K562 (cell line): Measurements from ENCODE around the gene TMEM255A. TPM values are rescaled to one million over a fixed set of nuclear protein-coding genes. Genes with fewer than 3 reads are reported as not detected.

Experiments used
- CBFB ChIP-seq: sonication (generic); formaldehyde crosslinking; IDR thresholded peaks from 2 replicates; pipeline ENCODE4 v1.4.0; 2020; ENCODE audit warnings: mild to moderate bottlenecking, missing genetic modification reagents
- CSDE1 ChIP-seq, 2 experiments: fragments of 450-650 bp; IDR thresholded peaks; 2 replicates each; pipeline ENCODE4 v1.6.1; 2016; ENCODE audit warnings: mild to moderate bottlenecking in 1 of 2
- CTBP1 ChIP-seq: fragments of 450-650 bp; IDR thresholded peaks from 2 replicates; pipeline ENCODE4 v1.6.1; 2016; ENCODE audit warnings: borderline replicate concordance
- ETS2 ChIP-seq: IDR thresholded peaks from 2 replicates; pipeline ENCODE4 v1.6.1; 2016; ENCODE audit warnings: borderline replicate concordance, missing genetic modification characterization, mild to moderate bottlenecking, moderate library complexity, missing compliant biosample characterization; ENCODE audit not compliant: poor library complexity, severe bottlenecking
- HNRNPL ChIP-seq: fragments of 200-400 bp; formaldehyde crosslinking; IDR thresholded peaks from 2 replicates; pipeline ENCODE4 v1.6.1; 2017; ENCODE audit warnings: low read depth, mild to moderate bottlenecking, low read length
- HOXB6 ChIP-seq: fragments of 250-450 bp; sonication (Bioruptor Pico); IDR thresholded peaks from 2 replicates; pipeline ENCODE4 v1.5.1; 2022; ENCODE audit warnings: mild to moderate bottlenecking, borderline replicate concordance
- NFXL1 ChIP-seq: fragments of 450-650 bp; formaldehyde crosslinking; IDR thresholded peaks from 2 replicates; pipeline ENCODE4 v1.4.0; 2021; ENCODE audit warnings: mild to moderate bottlenecking
- PHB2 ChIP-seq: fragments of 450-650 bp; IDR thresholded peaks from 2 replicates; pipeline ENCODE4 v1.6.1; 2017; ENCODE audit warnings: low read depth
- PYGO2 ChIP-seq: fragments of 450-650 bp; IDR thresholded peaks from 2 replicates; pipeline ENCODE4 v1.6.1; 2016; ENCODE audit warnings: mild to moderate bottlenecking, missing genetic modification characterization, moderate library complexity, missing compliant biosample characterization
- U2AF1 ChIP-seq: fragments of 200-400 bp; formaldehyde crosslinking; optimal IDR thresholded peaks from 2 replicates; pipeline ENCODE3; 2017; ENCODE audit warnings: mild to moderate bottlenecking, low read depth, low read length, moderate library complexity
- ZFX ChIP-seq: sonication (generic); formaldehyde crosslinking; IDR thresholded peaks from 2 replicates; pipeline ENCODE4 v1.8.0; 2022; ENCODE audit warnings: mild to moderate bottlenecking, missing genetic modification reagents, moderate library complexity
- ZNF133 ChIP-seq: fragments of 250-450 bp; sonication (Bioruptor Pico); IDR thresholded peaks from 2 replicates; pipeline ENCODE4 v1.4.0; 2020; ENCODE audit warnings: mild to moderate bottlenecking
- ZNF174 ChIP-seq: fragments of 250-450 bp; sonication (Bioruptor Pico); IDR thresholded peaks from 2 replicates; pipeline ENCODE4 v1.4.0; 2020; ENCODE audit warnings: mild to moderate bottlenecking
- polyA plus RNA-seq, 8 experiments: library from polyadenylated mRNA; depleted of rRNA in 4 of 8; stranded (reverse) in 5 of 8; unstranded in 3 of 8; fragments of >200 nt; fragmentation: Nextera tagmentation in 2 of 8; fragmentation: Illumina TruSeq in 1 of 8; extraction: Ambion mirVana in 2 of 8; extraction: Trizol in 1 of 8; gene quantifications; 2 replicates each; pipeline versions ENCODE4 v1.2.1 to v1.2.3, GENCODE V29; 2011 to 2014; ENCODE audit warnings: inconsistent platforms in 1 of 8, missing spikeins in 1 of 8
- total RNA-seq, 7 experiments: library from RNA; depleted of rRNA in 6 of 7; stranded (reverse); fragments of >200 nt in 6 of 7; fragmentation: Illumina TruSeq in 2 of 7; extraction: Trizol in 2 of 7; gene quantifications; 2 replicates each; pipeline versions ENCODE4 v1.2.1 to v1.2.3, GENCODE V29; 2011 to 2021; ENCODE audit warnings: low replicate concordance in 1 of 7
- TF ChIP-seq, protein P1 (sequence below), 2 experiments: IDR thresholded peaks; 2 replicates each; pipeline ENCODE4 v1.6.1; 2012; ENCODE audit warnings: improper control_type of control experiment in 2 of 2, low read depth in 2 of 2, low read length in 2 of 2, borderline replicate concordance in 1 of 2
- TF ChIP-seq, protein P2 (sequence below): fragments of 250-450 bp; sonication (Bioruptor Pico); IDR thresholded peaks from 2 replicates; pipeline ENCODE4 v1.5.0; 2021
- TF ChIP-seq, protein P3 (sequence below): fragments of 450-650 bp; formaldehyde crosslinking; IDR thresholded peaks from 2 replicates; pipeline ENCODE4 v1.4.0; 2022; ENCODE audit warnings: missing genetic modification characterization
- TF ChIP-seq, protein P4 (sequence below): fragments of 450-650 bp; IDR thresholded peaks from 2 replicates; pipeline ENCODE4 v1.6.1; 2017; ENCODE audit warnings: antibody characterized with exemption, mild to moderate bottlenecking

TMEM255A gene
- total and polyA plus RNA-seq, 9 of the 15 experiments (the other 6 are each of a cell fraction or from before 2014, with no cell fraction given), result 0.01 TPM; not detected in 8

DNA sequence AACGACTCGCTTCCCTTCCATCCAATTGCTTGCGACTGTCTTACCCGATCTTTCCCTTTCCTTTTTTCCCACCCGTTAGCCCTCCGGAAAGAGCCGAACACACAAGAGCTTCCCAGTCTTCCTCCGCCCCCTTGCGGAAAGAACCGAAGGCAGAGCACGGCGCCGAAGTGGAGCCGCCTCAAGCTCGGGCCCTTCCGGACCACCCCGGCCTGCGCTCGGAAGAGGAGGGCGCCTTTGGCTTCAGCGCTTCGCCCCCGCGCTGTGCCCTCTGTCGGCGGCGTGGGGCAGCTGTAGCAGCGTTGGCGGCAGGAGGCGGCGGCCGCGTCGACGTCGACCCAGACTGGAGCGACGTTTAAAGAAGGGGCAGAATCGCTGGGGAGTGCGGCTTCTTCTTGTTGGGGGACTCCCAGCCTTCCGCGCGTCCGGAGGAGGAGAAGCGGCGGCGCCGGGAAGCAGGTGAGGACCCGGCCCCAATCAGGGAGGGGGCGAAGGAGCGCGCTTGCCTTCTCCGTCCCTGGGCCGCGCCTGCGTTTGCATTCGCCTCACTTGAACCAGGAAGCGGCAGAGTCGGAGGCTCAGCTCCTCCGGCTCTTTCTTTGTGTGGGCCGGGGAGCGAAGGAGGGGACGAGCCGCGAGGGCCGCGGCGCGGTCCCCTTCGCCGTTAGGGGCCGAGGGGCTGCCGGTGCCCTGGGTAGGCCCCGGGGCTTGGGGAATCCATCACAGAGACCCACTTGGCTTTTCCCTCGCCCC, 60.6 kb downstream of the TMEM255A start, which contains the start of gene ZBTB33 (continued):
- TF ChIP-seq, protein P1, sequence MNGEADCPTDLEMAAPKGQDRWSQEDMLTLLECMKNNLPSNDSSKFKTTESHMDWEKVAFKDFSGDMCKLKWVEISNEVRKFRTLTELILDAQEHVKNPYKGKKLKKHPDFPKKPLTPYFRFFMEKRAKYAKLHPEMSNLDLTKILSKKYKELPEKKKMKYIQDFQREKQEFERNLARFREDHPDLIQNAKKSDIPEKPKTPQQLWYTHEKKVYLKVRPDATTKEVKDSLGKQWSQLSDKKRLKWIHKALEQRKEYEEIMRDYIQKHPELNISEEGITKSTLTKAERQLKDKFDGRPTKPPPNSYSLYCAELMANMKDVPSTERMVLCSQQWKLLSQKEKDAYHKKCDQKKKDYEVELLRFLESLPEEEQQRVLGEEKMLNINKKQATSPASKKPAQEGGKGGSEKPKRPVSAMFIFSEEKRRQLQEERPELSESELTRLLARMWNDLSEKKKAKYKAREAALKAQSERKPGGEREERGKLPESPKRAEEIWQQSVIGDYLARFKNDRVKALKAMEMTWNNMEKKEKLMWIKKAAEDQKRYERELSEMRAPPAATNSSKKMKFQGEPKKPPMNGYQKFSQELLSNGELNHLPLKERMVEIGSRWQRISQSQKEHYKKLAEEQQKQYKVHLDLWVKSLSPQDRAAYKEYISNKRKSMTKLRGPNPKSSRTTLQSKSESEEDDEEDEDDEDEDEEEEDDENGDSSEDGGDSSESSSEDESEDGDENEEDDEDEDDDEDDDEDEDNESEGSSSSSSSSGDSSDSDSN (IDR thresholded peaks at IDR 0.05; ENCODE audit: borderline replicate concordance in 1 of 2, low read depth in 2 of 2, low read length in 2 of 2), result 0 out of 4 replicates have a peak, but pooled peaks have one; percentile 21 to 69
- TF ChIP-seq PYGO2 (tag) (no peak), ETS2 (tag) (no peak), NFXL1 (CRISPR knock-in tag) (no peak), ZNF174 (no peak), U2AF1 (peak; percentile 61), ZFX (peak; percentile 92), CSDE1 (IDR thresholded peaks at IDR 0.05) (no peak), HNRNPL (0 out of 2 replicates have a peak, but pooled peaks have one; percentile 57), CBFB (CRISPR knock-in tag) (0 out of 2 replicates have a peak, but pooled peaks have one; percentile 38), CTBP1 (peak; percentile 84), PHB2 (no peak), ZNF133 (no peak), HOXB6 (no peak)
- TF ChIP-seq, protein P2, sequence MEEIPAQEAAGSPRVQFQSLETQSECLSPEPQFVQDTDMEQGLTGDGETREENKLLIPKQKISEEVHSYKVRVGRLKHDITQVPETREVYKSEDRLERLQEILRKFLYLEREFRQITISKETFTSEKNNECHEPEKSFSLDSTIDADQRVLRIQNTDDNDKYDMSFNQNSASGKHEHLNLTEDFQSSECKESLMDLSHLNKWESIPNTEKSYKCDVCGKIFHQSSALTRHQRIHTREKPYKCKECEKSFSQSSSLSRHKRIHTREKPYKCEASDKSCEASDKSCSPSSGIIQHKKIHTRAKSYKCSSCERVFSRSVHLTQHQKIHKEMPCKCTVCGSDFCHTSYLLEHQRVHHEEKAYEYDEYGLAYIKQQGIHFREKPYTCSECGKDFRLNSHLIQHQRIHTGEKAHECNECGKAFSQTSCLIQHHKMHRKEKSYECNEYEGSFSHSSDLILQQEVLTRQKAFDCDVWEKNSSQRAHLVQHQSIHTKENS, result no peak
- TF ChIP-seq, protein P3, sequence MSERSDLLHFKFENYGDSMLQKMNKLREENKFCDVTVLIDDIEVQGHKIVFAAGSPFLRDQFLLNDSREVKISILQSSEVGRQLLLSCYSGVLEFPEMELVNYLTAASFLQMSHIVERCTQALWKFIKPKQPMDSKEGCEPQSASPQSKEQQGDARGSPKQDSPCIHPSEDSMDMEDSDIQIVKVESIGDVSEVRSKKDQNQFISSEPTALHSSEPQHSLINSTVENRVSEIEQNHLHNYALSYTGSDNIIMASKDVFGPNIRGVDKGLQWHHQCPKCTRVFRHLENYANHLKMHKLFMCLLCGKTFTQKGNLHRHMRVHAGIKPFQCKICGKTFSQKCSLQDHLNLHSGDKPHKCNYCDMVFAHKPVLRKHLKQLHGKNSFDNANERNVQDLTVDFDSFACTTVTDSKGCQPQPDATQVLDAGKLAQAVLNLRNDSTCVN (CRISPR knock-in tag), result no peak
- TF ChIP-seq, protein P4, sequence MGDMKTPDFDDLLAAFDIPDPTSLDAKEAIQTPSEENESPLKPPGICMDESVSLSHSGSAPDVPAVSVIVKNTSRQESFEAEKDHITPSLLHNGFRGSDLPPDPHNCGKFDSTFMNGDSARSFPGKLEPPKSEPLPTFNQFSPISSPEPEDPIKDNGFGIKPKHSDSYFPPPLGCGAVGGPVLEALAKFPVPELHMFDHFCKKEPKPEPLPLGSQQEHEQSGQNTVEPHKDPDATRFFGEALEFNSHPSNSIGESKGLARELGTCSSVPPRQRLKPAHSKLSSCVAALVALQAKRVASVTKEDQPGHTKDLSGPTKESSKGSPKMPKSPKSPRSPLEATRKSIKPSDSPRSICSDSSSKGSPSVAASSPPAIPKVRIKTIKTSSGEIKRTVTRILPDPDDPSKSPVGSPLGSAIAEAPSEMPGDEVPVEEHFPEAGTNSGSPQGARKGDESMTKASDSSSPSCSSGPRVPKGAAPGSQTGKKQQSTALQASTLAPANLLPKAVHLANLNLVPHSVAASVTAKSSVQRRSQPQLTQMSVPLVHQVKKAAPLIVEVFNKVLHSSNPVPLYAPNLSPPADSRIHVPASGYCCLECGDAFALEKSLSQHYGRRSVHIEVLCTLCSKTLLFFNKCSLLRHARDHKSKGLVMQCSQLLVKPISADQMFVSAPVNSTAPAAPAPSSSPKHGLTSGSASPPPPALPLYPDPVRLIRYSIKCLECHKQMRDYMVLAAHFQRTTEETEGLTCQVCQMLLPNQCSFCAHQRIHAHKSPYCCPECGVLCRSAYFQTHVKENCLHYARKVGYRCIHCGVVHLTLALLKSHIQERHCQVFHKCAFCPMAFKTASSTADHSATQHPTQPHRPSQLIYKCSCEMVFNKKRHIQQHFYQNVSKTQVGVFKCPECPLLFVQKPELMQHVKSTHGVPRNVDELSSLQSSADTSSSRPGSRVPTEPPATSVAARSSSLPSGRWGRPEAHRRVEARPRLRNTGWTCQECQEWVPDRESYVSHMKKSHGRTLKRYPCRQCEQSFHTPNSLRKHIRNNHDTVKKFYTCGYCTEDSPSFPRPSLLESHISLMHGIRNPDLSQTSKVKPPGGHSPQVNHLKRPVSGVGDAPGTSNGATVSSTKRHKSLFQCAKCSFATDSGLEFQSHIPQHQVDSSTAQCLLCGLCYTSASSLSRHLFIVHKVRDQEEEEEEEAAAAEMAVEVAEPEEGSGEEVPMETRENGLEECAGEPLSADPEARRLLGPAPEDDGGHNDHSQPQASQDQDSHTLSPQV, result peak; percentile 43; the same call in 1 of the 2 replicates
